ENCODE results near the gene CWC15. TPM values are rescaled to one million over a fixed set of nuclear protein-coding genes. Genes with fewer than 3 reads are reported as not detected.

The CWC15 gene
- total RNA-seq, 2 donors from 2014 or later = 19.2 to 38.6 TPM

- no peak for ATAC-seq
- TF ChIP-seq CTCF (IDR thresholded peaks at IDR 0.05) = no peak
- no peak for TF ChIP-seq POLR2A (IDR thresholded peaks at IDR 0.05)
- H3K4me1 ChIP-seq = no peaks in the 10 kb centered on the region
- H3K9me3 ChIP-seq = no peaks in the 10 kb centered on the region
- H3K36me3 ChIP-seq (replicated peaks in 1 of 2; ENCODE audit: insufficient read depth in 1 of 2, low read depth in 2 of 2) = no peaks in the 10 kb centered on the region
- H3K27ac ChIP-seq = no peak overlapping the region
- WGBS, 2 donors = 73 to 77% methylated on average over 4 of the region's 4 CpGs
- H3K27me3 ChIP-seq = no peaks in the 10 kb centered on the region
- H3K4me3 ChIP-seq = no peak overlapping the region
- DNase-seq = no peak
- intact Hi-C loops (cut with DNase I) = no loop called here
These were observed 32.2 kb downstream of the CWC15 start for GRCh38 chr11:94941131-94941530.

- Histone ChIP-seq H3K36me3 (replicated peaks in 1 of 2; ENCODE audit: insufficient read depth in 1 of 2, low read depth in 2 of 2) (no peaks in the 10 kb centered on the region), H3K4me3 (no peak overlapping the region), H3K4me1 (no peaks in the 10 kb centered on the region), H3K9me3 (no peaks in the 10 kb centered on the region), H3K27ac (peak overlapping the region in 1 of 4 donors; percentile 26), H3K27me3 (no peaks in the 10 kb centered on the region)
- ATAC-seq (no peak), DNase-seq (no peak)
- no peak for TF ChIP-seq CTCF (IDR thresholded peaks at IDR 0.05)
- TF ChIP-seq POLR2A (IDR thresholded peaks at IDR 0.05) = no peak
- intact Hi-C loops (cut with DNase I) = no loop called here
- WGBS, 2 donors = 78 to 89% methylated on average over 2 of the region's 2 CpGs
These were observed 34.0 kb downstream of the CWC15 start for GRCh38 chr11:94939346-94939745.

GRCh38 chr11:94938095-94939055 is 35.0 kb downstream of the CWC15 start:
- peak; percentile 64 for ATAC-seq
- TF ChIP-seq CTCF (IDR thresholded peaks at IDR 0.05) = no peak
- no peak for TF ChIP-seq POLR2A (IDR thresholded peaks at IDR 0.05)
- Histone ChIP-seq H3K4me1 (no peaks in the 10 kb centered on the region), H3K36me3 (replicated peaks in 1 of 2; ENCODE audit: insufficient read depth in 1 of 2, low read depth in 2 of 2) (no peaks in the 10 kb centered on the region), H3K27ac (peak overlapping the region in 3 of 4 donors; percentile 26 to 35 (median 27)), H3K9me3 (no peaks in the 10 kb centered on the region), H3K27me3 (no peaks in the 10 kb centered on the region), H3K4me3 (no peak overlapping the region)
- 56 to 60% methylated on average over 9 of the region's 9 CpGs for WGBS, 2 donors
- peak; percentile 33 to 64 (median 54) for DNase-seq
- intact Hi-C loops (cut with DNase I) = no loop called here

GRCh38 chr11:94934846-94935245 is 38.5 kb downstream of the CWC15 start:
- intact Hi-C loops (cut with DNase I) = no loop called here

More at GRCh38 chr11:94934846-94935245, 38.5 kb downstream of the CWC15 start:
- TF ChIP-seq POLR2A (IDR thresholded peaks at IDR 0.05) = no peak
- no peak for TF ChIP-seq CTCF (IDR thresholded peaks at IDR 0.05)
- Histone ChIP-seq H3K27me3 (no peaks in the 10 kb centered on the region), H3K4me1 (no peaks in the 10 kb centered on the region), H3K36me3 (replicated peaks in 1 of 2; ENCODE audit: insufficient read depth in 1 of 2, low read depth in 2 of 2) (no peaks in the 10 kb centered on the region), H3K27ac (no peak overlapping the region), H3K4me3 (no peak overlapping the region), H3K9me3 (no peaks in the 10 kb centered on the region)
- DNase-seq (no peak), ATAC-seq (no peak)
- WGBS, 2 donors = 78 to 81% methylated on average over 3 of the region's 3 CpGs

Measured in body of pancreas (tissue), 4 donors.